ENCODE results near the gene DPF3. TPM values are rescaled to one million over a fixed set of nuclear protein-coding genes. Genes with fewer than 3 reads are reported as not detected.

DPF3 gene
- total RNA-seq, 3 donors from 2014 or later, result 9.3 to 21.9 (median 10.9) TPM

DNA sequence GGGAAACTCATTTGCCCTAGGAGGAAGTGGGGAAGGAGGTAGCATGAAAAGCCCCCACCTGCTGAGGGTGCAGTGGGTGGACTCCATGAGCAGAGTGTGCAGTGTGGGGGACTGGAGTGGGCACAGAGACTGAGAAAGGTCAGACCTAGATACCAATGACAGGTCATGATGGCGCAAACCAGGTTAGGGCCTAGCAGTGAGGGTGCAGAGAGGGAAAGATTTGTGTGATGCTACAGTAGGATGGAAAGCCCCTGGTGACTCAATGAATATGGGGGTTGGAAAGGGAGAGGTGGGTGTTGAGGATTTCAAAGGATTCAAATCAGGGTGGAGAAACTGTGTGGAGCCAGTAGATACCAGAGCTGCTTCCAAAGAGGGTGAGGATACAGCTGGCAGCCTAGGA is 319.2 kb downstream of the DPF3 start:
- ATAC-seq (no peak), DNase-seq (no peak)
- H3K9me3 ChIP-seq, result no peaks in the 10 kb centered on the region
- no peak overlapping the region for H3K4me3 ChIP-seq
- H3K36me3 ChIP-seq (ENCODE audit: low read depth), result no peaks in the 10 kb centered on the region
- H3K4me1 ChIP-seq (ENCODE audit: low read depth), result no peaks in the 10 kb centered on the region
- TF ChIP-seq, protein P1, sequence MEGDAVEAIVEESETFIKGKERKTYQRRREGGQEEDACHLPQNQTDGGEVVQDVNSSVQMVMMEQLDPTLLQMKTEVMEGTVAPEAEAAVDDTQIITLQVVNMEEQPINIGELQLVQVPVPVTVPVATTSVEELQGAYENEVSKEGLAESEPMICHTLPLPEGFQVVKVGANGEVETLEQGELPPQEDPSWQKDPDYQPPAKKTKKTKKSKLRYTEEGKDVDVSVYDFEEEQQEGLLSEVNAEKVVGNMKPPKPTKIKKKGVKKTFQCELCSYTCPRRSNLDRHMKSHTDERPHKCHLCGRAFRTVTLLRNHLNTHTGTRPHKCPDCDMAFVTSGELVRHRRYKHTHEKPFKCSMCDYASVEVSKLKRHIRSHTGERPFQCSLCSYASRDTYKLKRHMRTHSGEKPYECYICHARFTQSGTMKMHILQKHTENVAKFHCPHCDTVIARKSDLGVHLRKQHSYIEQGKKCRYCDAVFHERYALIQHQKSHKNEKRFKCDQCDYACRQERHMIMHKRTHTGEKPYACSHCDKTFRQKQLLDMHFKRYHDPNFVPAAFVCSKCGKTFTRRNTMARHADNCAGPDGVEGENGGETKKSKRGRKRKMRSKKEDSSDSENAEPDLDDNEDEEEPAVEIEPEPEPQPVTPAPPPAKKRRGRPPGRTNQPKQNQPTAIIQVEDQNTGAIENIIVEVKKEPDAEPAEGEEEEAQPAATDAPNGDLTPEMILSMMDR (IDR thresholded peaks at IDR 0.05), result no peak
- intact Hi-C loops (cut with DNase I, micrococcal nuclease), result no loop called here

DNA sequence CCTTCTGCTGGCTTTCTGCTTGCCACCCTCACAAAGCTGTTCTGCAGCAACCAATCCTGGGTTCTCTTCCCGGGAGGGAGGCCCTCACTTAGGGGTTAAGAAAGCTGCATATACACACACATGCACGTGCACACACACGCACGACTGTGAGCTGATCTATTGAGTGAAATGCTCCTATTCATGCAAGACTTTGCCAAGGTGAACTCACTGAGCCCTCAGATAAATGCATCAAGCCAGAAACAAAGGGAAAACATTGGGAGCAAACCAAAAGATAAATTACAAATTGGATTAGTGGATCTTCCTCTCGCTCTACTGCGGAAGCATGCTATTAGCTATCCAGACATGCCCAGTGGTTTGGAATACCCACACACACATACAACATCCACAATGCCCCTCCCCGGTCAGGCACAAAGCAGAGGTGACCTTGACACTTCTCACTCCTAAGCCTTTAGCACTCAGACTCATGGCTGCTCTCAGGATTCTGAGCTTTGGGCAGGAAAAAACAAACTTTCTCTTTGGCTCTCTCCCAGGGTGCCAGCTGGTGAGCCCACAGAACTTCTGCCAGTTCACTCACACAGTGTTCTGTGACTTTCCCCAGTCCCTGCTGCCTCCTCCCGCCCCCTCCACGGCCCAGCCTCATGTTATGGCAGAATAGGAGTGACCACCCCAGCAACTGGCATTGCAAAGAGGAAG is 320.0 kb downstream of the DPF3 start:
- no peak for DNase-seq
- ATAC-seq, result no peak
- Histone ChIP-seq H3K36me3 (ENCODE audit: low read depth) (no peaks in the 10 kb centered on the region), H3K9me3 (no peaks in the 10 kb centered on the region), H3K4me3 (no peak overlapping the region), H3K4me1 (ENCODE audit: low read depth) (no peaks in the 10 kb centered on the region)
- TF ChIP-seq, protein P1 (IDR thresholded peaks at IDR 0.05), result no peak
- intact Hi-C loops (cut with DNase I, micrococcal nuclease), result no loop called here

Other genes starting within 250 kb of the DPF3 start
- gene DCAF4, start 32.4 kb upstream of the DPF3 start, total RNA-seq, result 10 to 100 TPM; 13.9 to 27.0 (median 15.7) TPM
- 10 to 100 TPM; 15.5 to 26.0 (median 19.9) TPM for gene ZFYVE1, start 133.0 kb upstream of the DPF3 start, total RNA-seq
- gene RBM25, start 164.4 kb upstream of the DPF3 start, total RNA-seq, result 10 to 100 TPM; 66.0 to 68.7 (median 66.2) TPM
- gene PSEN1, start 242.4 kb upstream of the DPF3 start, total RNA-seq, result 100 to 1,000 TPM in 1 of 3 donors, 10 to 100 TPM in 2; 93.8 to 147 (median 100.0) TPM